CD4-positive, alpha-beta T cell (primary cell): ENCODE results near the gene MAGED4. TPM values are rescaled to one million over a fixed set of nuclear protein-coding genes. Genes with fewer than 3 reads are reported as not detected.
"Not testable (repeated sequence)": the region's sequence is repeated elsewhere in the genome, so short reads cannot be mapped to it uniquely, and the experiment has no call there.

ENCODE experiments used
- ATAC-seq: fragments of 200-7000 bp; cut with Tn5 transposase; one replicate; pipeline ENCODE4 v1.10.0; 2022; ENCODE audit warnings: mild to moderate bottlenecking; ENCODE audit not compliant: poor library complexity
- CTCF ChIA-PET: fragments of 350-600 bp; sonication (Branson Sonifier 250); formaldehyde crosslinking; loops from one replicate; lab custom pipeline; 2021; ENCODE audit warnings: antibody characterized with exemption, inconsistent platforms; lab: Charles Lee
- POLR2A ChIA-PET: fragments of 350-600 bp; sonication (Branson Sonifier 250); formaldehyde crosslinking; loops from one replicate; lab custom pipeline; 2021; ENCODE audit warnings: antibody characterized with exemption, inconsistent platforms; lab: Charles Lee
- DNase-seq, 14 experiments: peaks; one replicate each; pipeline ENCODE4 v3.0.0-alpha.2; 2013 to 2020; ENCODE audit warnings: mixed read lengths in 2 of 14
- H3K27ac ChIP-seq, 2 donors: one replicate each; pipeline versions ENCODE4 v1.5.1 to v1.7.0; 2013; ENCODE audit warnings: low read length in 2 of 2, low read depth in 1 of 2, mild to moderate bottlenecking in 1 of 2
- H3K27me3 ChIP-seq, 2 experiments: 1 replicate in 1 of 2; 2 replicates in 1 of 2; pipeline versions ENCODE4 v1.6.1 to v1.7.0; 2013; ENCODE audit warnings: low read length in 2 of 2, control low read depth in 1 of 2, mild to moderate bottlenecking in 1 of 2, moderate library complexity in 1 of 2; ENCODE audit not compliant: insufficient read depth in 2 of 2, control insufficient read depth in 1 of 2
- H3K36me3 ChIP-seq: one replicate; pipeline ENCODE4 v1.6.1; 2013; ENCODE audit warnings: low read length, control low read depth; ENCODE audit not compliant: insufficient read depth
- H3K4me1 ChIP-seq: one replicate; pipeline ENCODE4 v1.6.1; 2013; ENCODE audit warnings: low read length, control low read depth; ENCODE audit not compliant: insufficient read depth
- H3K4me3 ChIP-seq: one replicate; pipeline ENCODE4 v1.5.1; 2013; ENCODE audit warnings: mild to moderate bottlenecking, low read length, moderate library complexity
- H3K9me3 ChIP-seq, 2 experiments: 1 replicate in 1 of 2; 2 replicates in 1 of 2; pipeline versions ENCODE4 v1.6.1 to v1.7.0; 2013; ENCODE audit warnings: low read length in 2 of 2, mild to moderate bottlenecking in 2 of 2, control low read depth in 1 of 2, moderate library complexity in 1 of 2; ENCODE audit not compliant: control insufficient read depth in 1 of 2, insufficient read depth in 1 of 2
- H3K27ac Mint-ChIP-seq: one replicate; pipeline ENCODE4 v1.8.0; 2020; ENCODE audit warnings: mixed read lengths
- H3K27me3 Mint-ChIP-seq: one replicate; pipeline ENCODE4 v1.8.0; 2021; ENCODE audit warnings: mixed read lengths
- H3K36me3 Mint-ChIP-seq: one replicate; pipeline ENCODE4 v1.8.0; 2021; ENCODE audit warnings: low read depth, mixed read lengths
- H3K4me1 Mint-ChIP-seq: one replicate; pipeline ENCODE4 v1.8.0; 2021; ENCODE audit warnings: low read depth, mixed read lengths
- H3K4me3 Mint-ChIP-seq: one replicate; pipeline ENCODE4 v1.8.0; 2020; ENCODE audit warnings: mild to moderate bottlenecking, mixed read lengths
- H3K9me3 Mint-ChIP-seq: one replicate; pipeline ENCODE4 v1.8.0; 2020; ENCODE audit warnings: mixed read lengths
- CTCF ChIP-seq: fragments of 200-600 bp; IDR thresholded peaks from one replicate; pipeline ENCODE4 v1.8.0; 2022; ENCODE audit warnings: antibody characterized with exemption, mild to moderate bottlenecking
- intact Hi-C, 2 experiments: fragments of 100-400 bp; cut with DNase I in 1 of 2; cut with micrococcal nuclease in 1 of 2; formaldehyde crosslinking; loops; one replicate each; pipeline versions ENCODE4 v1.15.1 to v1.9.0; 2023 to 2025; cut with DNase I, micrococcal nuclease
- total RNA-seq, 174 experiments: library from RNA in 2 of 174; stranded (reverse) in 2 of 174; gene quantifications; one replicate each; pipeline ENCODE4 v1.2.3 and lab custom pipeline; 2021 to 2026

The MAGED4 gene
- total RNA-seq, 2 experiments from 2014 or later: 0.28 to 0.58 TPM

- ChIA-PET CTCF (no interaction called here), POLR2A (no interaction called here)
- no peaks in the 10 kb centered on the region for H3K36me3 Mint-ChIP-seq
- TF ChIP-seq CTCF: no peak
- no peaks in the 10 kb centered on the region for H3K4me1 ChIP-seq
- H3K4me3 Mint-ChIP-seq: no peak overlapping the region
- no peaks in the 10 kb centered on the region for H3K27me3 ChIP-seq
- H3K27ac ChIP-seq: no peak overlapping the region
- no peaks in the 10 kb centered on the region for H3K4me1 Mint-ChIP-seq
- H3K4me3 ChIP-seq: no peak overlapping the region
- no peaks in the 10 kb centered on the region for H3K9me3 Mint-ChIP-seq
- H3K27ac Mint-ChIP-seq: no peak overlapping the region
- no peaks in the 10 kb centered on the region for H3K27me3 Mint-ChIP-seq
- ATAC-seq: no peak
- no peak for DNase-seq
- H3K9me3 ChIP-seq: no peaks in the 10 kb centered on the region
- intact Hi-C loops: no loop called here
- H3K36me3 ChIP-seq: no peaks in the 10 kb centered on the region
These were observed 44.7 kb upstream of the MAGED4 start for GRCh38 chrX:52140020-52140419.

GRCh38 chrX:52150667-52151066 is 34.0 kb upstream of the MAGED4 start:
- POLR2A ChIA-PET, CTCF ChIA-PET, ATAC-seq, H3K27ac Mint-ChIP-seq, H3K4me3 ChIP-seq, H3K9me3 ChIP-seq, H3K27me3 ChIP-seq, H3K27me3 Mint-ChIP-seq, H3K36me3 Mint-ChIP-seq, H3K27ac ChIP-seq, H3K4me3 Mint-ChIP-seq, H3K36me3 ChIP-seq, intact Hi-C loops, H3K4me1 Mint-ChIP-seq, H3K9me3 Mint-ChIP-seq, H3K4me1 ChIP-seq: not testable (repeated sequence)
- DNase-seq: peak in 1 of 14 experiments; percentile 8

- H3K27ac Mint-ChIP-seq, H3K4me3 Mint-ChIP-seq, ATAC-seq: not testable (repeated sequence)
These were observed 24.5 kb upstream of the MAGED4 start for GRCh38 chrX:52160140-52160539.

GRCh38 chrX:52166840-52167239 is 17.8 kb upstream of the MAGED4 start:
- H3K4me1 Mint-ChIP-seq: no peaks in the 10 kb centered on the region

More at GRCh38 chrX:52160140-52160539, 24.5 kb upstream of the MAGED4 start:
- H3K27me3 ChIP-seq, POLR2A ChIA-PET, H3K9me3 Mint-ChIP-seq, H3K27ac ChIP-seq, H3K4me3 ChIP-seq, H3K4me1 Mint-ChIP-seq, H3K9me3 ChIP-seq, H3K27me3 Mint-ChIP-seq, CTCF ChIA-PET, H3K36me3 ChIP-seq, intact Hi-C loops, H3K4me1 ChIP-seq, H3K36me3 Mint-ChIP-seq: not testable (repeated sequence)
- peak in 1 of 14 experiments; percentile 13 for DNase-seq

GRCh38 chrX:52171055-52171454 is 13.6 kb upstream of the MAGED4 start:
- DNase-seq, H3K4me1 Mint-ChIP-seq, H3K27ac Mint-ChIP-seq, H3K4me1 ChIP-seq, CTCF ChIA-PET, H3K9me3 ChIP-seq, H3K36me3 ChIP-seq, H3K4me3 ChIP-seq, H3K9me3 Mint-ChIP-seq, H3K27ac ChIP-seq, H3K36me3 Mint-ChIP-seq, H3K4me3 Mint-ChIP-seq, intact Hi-C loops, H3K27me3 ChIP-seq, ATAC-seq, POLR2A ChIA-PET: not testable (repeated sequence)
- H3K27me3 Mint-ChIP-seq: peaks cover 29% of the 10 kb centered on the region

More at GRCh38 chrX:52166840-52167239, 17.8 kb upstream of the MAGED4 start:
- H3K4me3 ChIP-seq: no peak overlapping the region
- H3K36me3 Mint-ChIP-seq: no peaks in the 10 kb centered on the region
- H3K9me3 ChIP-seq: peaks cover 0 to 6% of the 10 kb centered on the region in 2 experiments
- intact Hi-C loops: no loop called here
- DNase-seq: no peak
- ChIA-PET POLR2A (no interaction called here), CTCF (no interaction called here)
- no peaks in the 10 kb centered on the region for H3K36me3 ChIP-seq
- no peak overlapping the region for H3K27ac ChIP-seq
- peaks cover 24% of the 10 kb centered on the region for H3K27me3 Mint-ChIP-seq
- ATAC-seq: no peak
- H3K27ac Mint-ChIP-seq: no peak overlapping the region
- peaks cover 4% of the 10 kb centered on the region for H3K9me3 Mint-ChIP-seq
- TF ChIP-seq CTCF: no peak
- H3K4me1 ChIP-seq: no peaks in the 10 kb centered on the region
- H3K4me3 Mint-ChIP-seq: no peak overlapping the region
- peaks cover 0 to 2% of the 10 kb centered on the region in 2 experiments for H3K27me3 ChIP-seq

- H3K4me1 ChIP-seq, POLR2A ChIA-PET, intact Hi-C loops, CTCF ChIA-PET, H3K27ac ChIP-seq, H3K9me3 Mint-ChIP-seq, H3K27ac Mint-ChIP-seq, H3K36me3 Mint-ChIP-seq, H3K36me3 ChIP-seq, ATAC-seq, H3K4me3 Mint-ChIP-seq, DNase-seq, H3K9me3 ChIP-seq, H3K27me3 ChIP-seq, H3K4me1 Mint-ChIP-seq, H3K4me3 ChIP-seq, H3K27me3 Mint-ChIP-seq: not testable (repeated sequence)
These were observed 378 bp downstream of the MAGED4 start for GRCh38 chrX:52185078-52185453.
